GM15510 (cell line): ENCODE measurements around the gene TARBP1.

Experiments used
- POLR2A ChIP-seq: IDR thresholded peaks from 3 replicates; pipeline ENCODE4 v1.6.1; 2011; ENCODE audit warnings: borderline replicate concordance; ENCODE audit not compliant: insufficient read length; ENCODE audit errors: extremely low read depth

The TARBP1 gene

DNA sequence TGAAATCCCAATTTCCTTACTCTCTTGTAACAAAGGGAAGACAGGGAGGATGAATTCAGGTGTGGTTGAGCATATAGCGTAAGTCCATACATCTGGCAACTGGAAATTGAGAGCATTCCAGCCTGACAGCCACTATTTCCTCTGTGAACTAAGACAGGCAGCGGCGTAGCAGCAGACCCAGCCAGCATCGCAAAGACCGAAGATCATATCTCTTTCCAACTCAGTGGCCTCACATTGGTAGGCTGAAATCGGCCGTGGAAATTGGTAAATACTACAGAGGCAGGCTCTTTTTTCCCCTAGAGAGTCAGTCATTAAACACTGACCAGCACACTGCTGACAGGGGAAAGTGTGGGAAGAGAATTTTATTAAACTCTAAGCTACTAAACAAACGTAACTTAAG lies 43.4 kb downstream of the TARBP1 start:
- TF ChIP-seq POLR2A, result no peak

DNA sequence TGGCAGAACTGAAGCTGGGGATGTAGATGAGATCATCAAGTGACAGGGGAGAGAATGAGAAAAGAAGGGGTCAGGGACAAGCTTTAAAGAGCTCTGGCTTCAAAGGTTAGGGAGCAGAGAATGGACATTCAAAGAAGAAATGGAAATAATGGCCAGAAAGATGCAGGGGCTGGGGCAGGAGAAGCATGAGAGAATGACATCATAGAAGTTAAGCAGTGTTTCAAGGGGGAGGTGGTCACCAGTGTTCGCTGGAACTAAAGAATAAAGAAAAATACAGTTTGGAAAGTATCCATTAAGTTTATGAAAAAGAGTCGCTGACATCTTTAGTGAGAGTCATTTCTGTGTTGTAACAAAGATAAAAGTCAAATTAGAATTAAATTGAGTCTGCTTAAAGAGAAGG lies 44.3 kb downstream of the TARBP1 start:
- no peak for TF ChIP-seq POLR2A

DNA sequence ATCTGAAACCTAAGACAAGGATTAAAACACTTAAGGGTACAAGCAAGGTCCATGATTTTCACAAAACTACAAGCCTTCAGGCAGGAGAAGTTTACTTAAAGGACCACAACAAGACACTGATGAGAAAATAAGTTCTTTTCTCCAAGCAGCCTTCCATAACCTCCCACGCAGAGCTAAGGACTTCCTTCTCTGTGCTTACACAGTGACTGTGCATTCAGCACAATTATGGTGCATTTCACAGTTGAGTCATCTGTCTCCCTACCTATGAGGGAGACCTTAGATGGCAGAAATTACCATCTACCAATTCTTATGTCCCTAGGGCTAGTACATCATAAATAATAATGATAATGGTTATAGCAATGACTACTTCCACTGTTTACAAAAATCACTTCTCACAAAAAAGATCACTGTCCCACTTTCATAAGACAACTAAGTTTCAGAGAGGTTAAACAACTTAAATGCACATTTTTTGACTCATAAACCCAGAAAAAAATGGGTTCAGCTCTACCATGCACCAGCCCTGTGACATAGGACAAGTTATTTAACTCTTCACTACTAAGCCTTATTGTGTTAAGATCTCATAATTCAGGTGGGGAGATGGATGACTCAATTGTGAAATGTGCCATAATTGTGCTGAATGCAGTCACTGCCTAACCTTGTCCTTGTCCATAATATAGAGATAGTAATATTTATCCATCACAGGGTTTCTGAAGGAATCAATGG lies 45.3 kb downstream of the TARBP1 start:
- no peak for TF ChIP-seq POLR2A

DNA sequence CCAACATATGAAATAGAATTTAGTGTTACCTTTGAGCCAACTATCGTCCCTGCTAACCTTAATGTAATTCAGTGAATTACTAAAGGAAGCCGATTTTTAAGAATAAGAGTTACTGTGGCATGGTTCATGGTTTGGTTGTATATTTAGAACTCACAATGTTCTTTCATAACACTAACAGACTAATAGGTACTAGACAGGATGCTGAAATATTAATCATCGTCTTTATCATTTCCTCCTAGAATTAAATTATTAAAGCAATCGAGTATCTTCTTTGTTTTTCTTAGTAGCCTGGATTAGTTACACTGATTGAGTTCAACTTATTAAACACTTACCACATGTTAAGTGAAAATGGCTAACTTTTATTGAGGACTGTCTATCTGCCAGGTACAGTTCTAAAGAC lies 47.7 kb downstream of the TARBP1 start:
- TF ChIP-seq POLR2A, result no peak

DNA sequence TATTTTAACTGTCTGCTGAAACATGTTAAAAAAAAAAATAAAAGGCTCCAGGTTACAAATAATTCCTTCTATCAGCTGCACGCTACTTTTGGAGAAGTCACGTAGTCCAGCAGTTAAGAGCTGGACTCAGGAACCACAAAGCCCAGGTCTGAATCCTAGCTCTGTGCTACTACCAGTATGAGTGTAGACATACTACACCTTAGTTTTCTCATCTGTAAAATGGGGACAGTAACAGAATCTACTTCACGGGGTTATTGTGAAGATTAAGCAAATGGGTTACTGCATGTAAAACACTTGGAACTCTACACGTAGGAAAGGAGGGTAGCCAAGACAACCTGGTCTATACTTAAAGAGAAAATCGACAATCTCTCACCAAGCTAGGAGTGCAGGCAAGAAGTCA lies 48.3 kb downstream of the TARBP1 start:
- TF ChIP-seq POLR2A, result no peak

DNA sequence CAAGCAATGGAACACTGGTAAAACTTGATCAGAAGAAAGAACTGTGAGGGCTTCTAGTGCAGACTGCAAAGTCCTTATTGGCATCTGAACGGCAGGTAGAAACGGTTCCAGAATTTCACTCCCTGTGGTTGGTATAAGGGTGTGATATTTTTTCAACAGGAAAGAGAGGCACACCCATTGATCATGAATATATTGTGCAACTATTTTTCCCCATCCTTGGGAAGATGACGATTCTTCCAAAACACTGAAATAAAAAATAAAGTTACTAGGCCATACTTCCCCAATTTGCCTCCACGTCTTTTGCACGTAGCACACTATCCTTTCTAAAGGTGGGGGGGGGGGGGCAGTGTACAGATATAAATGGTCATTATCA lies 49.6 kb downstream of the TARBP1 start:
- no peak for TF ChIP-seq POLR2A

DNA sequence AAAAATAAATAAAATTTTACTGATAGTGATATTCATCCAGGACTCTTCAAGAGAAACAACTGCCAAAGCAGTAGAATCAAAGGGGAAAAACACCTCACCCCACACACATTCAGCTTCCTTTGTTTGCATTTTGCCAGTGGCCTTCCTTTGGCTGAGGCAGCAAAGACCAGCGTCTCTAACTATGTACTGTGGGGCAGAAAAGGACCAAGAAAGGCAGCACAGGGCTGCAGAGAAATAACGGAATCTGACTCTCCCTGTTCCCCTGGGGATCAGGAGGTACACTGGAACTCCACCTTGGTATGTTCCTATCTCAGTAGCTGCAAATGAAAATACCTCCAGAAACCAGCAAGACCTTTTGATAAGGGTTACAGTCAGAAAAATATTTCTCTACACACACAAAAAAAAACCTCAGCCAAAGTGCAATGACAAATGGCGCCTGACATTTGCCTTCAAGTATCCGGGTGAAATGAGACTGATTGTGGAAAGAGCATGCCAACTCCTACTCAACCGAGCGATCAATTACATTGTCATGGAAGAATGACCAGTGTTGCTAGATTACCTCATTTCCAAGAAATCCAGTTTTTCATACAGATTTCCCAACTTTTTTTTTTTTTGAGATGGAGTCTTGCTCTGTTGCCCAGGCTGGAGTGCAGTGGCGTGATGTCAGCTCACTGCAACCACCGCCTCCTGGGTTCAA lies 50.9 kb downstream of the TARBP1 start:
- no peak for TF ChIP-seq POLR2A

DNA sequence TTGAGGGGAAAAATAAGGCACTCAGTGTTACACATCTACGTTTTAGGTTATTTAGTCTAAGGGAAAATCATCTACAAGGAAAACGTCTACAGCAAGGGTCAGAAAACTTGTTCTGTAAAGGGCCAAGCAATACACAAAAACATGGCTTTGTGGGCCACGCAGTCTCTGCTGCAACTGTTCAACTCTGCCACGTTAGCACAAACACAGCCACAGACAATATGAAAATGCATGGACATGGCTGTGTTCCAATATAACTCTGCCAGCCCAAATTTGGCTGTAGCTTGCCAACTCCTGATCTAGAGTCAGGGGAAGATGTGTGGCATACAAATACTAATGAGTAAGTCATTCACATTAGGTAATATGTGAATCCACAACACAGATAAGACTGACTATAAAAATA lies 65.0 kb downstream of the TARBP1 start:
- TF ChIP-seq POLR2A, result no peak

DNA sequence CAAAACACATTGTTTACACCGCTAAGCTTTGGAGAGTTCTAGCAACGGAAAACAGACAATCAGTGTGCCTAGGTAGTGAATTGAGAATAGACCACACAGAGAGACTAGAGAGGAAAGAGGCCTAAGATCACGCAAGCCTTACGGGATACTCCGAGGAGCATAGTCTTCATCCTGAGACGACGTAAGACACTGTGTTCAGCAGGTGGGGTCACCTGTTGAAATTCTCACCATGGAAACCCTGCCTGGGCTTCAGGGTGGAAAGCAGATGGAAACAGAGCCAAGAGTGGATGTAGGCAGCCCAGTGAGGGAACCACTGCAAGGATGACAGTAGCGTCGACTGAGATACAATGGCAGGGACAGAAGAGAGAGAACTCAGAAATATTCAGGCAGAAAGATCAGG lies 65.5 kb downstream of the TARBP1 start:
- no peak for TF ChIP-seq POLR2A

DNA sequence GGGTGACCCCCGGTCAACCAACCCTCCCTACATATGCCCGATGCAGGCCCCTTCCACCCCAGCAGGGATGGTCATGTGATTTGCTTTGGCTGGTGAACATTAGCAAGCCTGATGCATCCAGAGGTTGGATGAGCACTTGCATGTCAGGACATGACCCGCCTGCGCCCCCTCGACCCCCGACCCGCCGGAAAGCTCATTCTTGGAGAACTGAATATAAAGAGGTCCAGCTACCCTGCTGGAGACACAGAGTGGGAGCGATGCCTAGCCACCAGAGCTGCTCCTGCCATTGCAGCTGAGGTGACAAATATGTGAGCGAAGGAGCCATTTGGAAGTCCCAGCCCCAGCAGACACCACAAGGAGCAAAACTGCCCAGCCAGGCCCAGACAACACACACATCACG lies 66.1 kb downstream of the TARBP1 start:
- no peak for TF ChIP-seq POLR2A

DNA sequence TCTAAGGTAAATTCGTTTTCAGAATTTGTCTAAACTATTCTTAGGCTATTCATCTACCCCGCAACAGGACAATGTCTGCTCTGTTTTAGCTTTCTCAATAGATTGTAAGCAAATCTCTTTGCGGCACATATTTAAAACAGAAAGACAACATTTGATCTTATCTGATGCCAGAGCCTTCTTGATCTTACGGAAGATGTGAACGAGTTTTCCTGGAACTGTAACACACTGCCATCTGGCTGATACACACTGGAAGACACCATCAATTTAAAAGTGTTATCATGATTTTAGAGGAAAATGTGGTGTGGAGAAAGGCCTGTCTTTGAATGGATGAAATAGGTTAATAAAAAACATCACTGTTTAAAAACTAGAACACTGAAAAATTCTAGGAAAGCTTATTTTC lies 69.7 kb downstream of the TARBP1 start:
- TF ChIP-seq POLR2A, result no peak

DNA sequence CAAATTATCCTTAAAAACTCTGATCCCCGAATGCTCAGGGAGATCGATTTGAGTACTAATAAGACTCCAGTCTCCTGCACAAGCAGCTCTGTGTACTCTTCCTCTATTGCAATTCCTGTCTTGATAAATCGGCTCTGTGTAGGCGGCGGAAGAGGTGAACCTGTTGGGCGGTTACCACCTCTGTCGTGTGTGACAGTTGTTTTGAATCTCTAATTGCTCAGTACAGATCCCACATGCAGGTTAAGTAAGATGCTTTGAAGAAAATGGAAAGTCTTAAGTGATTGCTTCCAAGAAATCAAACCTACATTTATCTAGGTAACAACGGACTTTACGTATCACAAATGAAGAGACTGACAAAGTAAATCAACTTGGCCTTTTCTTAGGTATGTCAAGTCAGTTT lies 70.2 kb downstream of the TARBP1 start:
- TF ChIP-seq POLR2A, result no peak

DNA sequence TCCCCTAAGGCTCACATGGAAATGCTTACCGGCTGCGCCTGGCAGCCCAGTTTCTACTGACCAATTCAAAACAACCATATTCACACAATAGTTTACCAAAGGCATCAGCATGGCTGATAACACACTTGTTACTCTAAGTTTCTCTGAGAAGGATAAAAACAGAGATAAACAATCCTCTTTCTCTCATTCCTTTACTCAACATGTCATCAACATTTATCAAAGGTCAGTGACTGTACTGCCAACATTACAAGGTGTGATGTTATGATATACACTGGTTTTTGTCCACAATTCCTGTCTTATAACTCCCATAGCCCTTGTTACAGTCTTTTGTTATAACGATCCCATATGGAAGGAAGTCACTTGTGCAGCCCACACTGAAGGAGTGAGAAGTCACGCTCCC lies 72.1 kb downstream of the TARBP1 start:
- no peak for TF ChIP-seq POLR2A

DNA sequence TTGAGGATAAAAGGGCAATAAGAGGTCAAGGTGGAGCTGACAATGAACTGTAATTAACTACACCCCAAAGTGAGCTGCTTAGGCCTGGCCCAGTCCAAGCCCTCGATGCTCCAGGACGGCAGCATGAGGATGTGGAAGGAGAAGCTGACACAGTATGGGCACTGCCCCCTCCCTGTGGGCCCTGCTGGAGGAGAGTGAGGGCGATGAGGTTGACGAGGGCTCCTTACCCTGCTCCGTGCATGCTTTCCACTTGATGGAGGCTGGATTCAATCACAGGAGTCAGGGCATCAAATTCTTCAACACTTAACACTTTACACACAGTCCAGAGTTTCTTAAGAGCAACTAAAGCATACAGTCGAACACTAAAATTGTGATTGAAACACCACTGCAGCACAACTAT lies 73.3 kb downstream of the TARBP1 start:
- no peak for TF ChIP-seq POLR2A

DNA sequence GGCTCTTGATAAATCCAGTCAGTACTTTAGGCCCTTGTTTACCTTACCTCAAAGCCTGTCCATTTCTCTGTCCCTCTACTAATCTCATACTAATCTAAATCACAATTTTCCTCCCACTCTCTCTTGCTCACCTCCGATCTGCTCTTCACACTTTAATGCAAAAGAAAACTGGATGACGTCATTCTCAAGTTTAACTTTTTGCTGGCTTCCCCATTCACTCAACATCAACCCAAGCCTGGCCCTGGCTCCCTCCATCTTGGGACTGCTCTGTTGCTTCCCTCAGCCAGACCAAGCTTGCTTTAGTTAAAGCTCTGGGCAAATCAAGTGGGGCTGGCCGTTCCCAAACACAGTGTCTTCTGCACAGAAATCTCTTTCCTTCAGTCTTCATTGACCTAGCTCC lies 76.0 kb downstream of the TARBP1 start:
- no peak for TF ChIP-seq POLR2A

DNA sequence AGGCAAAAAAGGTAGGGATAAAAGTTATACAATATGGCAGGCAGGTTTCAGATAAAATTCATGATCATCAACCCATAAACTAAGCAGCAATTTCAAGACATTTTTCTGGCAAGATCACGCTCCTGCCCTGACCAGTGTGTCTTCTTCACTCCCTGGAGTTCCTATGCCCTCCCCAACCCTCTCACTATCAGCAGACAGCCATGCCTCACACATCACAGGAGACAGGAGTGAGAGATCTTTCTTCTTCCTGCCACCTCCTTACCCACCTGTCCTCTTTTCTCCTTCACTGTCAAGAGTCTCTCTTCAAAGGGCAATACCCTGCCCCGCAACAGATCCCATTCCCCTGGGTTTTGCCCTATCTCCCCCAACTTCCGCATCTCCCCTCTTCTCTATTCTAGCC lies 77.3 kb downstream of the TARBP1 start:
- no peak for TF ChIP-seq POLR2A
